ENCODE data around the gene SNX2.

GRCh38 chr5:122730037-122730436 lies 44.8 kb upstream of the SNX2 start:
- TF ChIP-seq, protein P1, sequence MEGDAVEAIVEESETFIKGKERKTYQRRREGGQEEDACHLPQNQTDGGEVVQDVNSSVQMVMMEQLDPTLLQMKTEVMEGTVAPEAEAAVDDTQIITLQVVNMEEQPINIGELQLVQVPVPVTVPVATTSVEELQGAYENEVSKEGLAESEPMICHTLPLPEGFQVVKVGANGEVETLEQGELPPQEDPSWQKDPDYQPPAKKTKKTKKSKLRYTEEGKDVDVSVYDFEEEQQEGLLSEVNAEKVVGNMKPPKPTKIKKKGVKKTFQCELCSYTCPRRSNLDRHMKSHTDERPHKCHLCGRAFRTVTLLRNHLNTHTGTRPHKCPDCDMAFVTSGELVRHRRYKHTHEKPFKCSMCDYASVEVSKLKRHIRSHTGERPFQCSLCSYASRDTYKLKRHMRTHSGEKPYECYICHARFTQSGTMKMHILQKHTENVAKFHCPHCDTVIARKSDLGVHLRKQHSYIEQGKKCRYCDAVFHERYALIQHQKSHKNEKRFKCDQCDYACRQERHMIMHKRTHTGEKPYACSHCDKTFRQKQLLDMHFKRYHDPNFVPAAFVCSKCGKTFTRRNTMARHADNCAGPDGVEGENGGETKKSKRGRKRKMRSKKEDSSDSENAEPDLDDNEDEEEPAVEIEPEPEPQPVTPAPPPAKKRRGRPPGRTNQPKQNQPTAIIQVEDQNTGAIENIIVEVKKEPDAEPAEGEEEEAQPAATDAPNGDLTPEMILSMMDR (conservative IDR thresholded peaks at IDR 0.05), result no peak
- no peak for TF ChIP-seq ZFX (IDR thresholded peaks at IDR 0.05)

Measured in C4-2B (cell line).